SU-DHL-6 (cell line): ENCODE data around the gene SAT1.
"Not testable (repeated sequence)": the region's sequence is repeated elsewhere in the genome, so short reads cannot be mapped to it uniquely, and the experiment has no call there.

Experiments
- CTCF ChIP-seq: fragments of 200-600 bp; sonication (generic); IDR thresholded peaks from one replicate; pipeline ENCODE4 v1.5.1; 2017; ENCODE audit warnings: antibody characterized with exemption, mild to moderate bottlenecking, low read length, moderate library complexity; ENCODE audit not compliant: insufficient read depth, poor library complexity, severe bottlenecking
- EZH2phosphoT487 ChIP-seq: fragments of 200-600 bp; sonication (generic), shearing (Covaris generic); conservative IDR thresholded peaks from 2 replicates; pipeline ENCODE4 v1.6.1; 2018; ENCODE audit warnings: mild to moderate bottlenecking, antibody characterized with exemption, low read length, moderate library complexity, mixed read lengths

GRCh38 chrX:23743623-23743971, 39.4 kb upstream of the SAT1 start:
- TF ChIP-seq CTCF, EZH2phosphoT487: not testable (repeated sequence)
